Pons (tissue), 1 donor: ENCODE results near the gene ZCCHC2.

Experiments
- DNase-seq: peaks from one replicate; pipeline ENCODE4 v3.0.0-alpha.2; 2016; ENCODE audit warnings: low spot score

ZCCHC2 gene

GRCh38 chr18:62610351-62610700 is 87.5 kb downstream of the ZCCHC2 start:
- DNase-seq, result no peak

GRCh38 chr18:62610701-62611411 is 88.0 kb downstream of the ZCCHC2 start:
- peak; percentile 38 for DNase-seq

GRCh38 chr18:62611453-62612288 is 88.8 kb downstream of the ZCCHC2 start:
- DNase-seq, result no peak

- no peak for DNase-seq
Observed at GRCh38 chr18:62612289-62612645, 89.4 kb downstream of the ZCCHC2 start.

GRCh38 chr18:62612776-62613175 is 90.0 kb downstream of the ZCCHC2 start:
- peak; percentile 30 for DNase-seq

- DNase-seq, result no peak
Observed at GRCh38 chr18:62614494-62614893, 91.7 kb downstream of the ZCCHC2 start.

GRCh38 chr18:62616331-62616805 is 93.5 kb downstream of the ZCCHC2 start:
- no peak for DNase-seq

GRCh38 chr18:62617793-62618591 is 95.2 kb downstream of the ZCCHC2 start:
- no peak for DNase-seq

- no peak for DNase-seq
Observed at GRCh38 chr18:62618735-62619134, 95.9 kb downstream of the ZCCHC2 start.

GRCh38 chr18:62621546-62621945 is 98.7 kb downstream of the ZCCHC2 start:
- no peak for DNase-seq

GRCh38 chr18:62625019-62625418 is 102.2 kb downstream of the ZCCHC2 start:
- no peak for DNase-seq
